Measurements from ENCODE around the gene RRP1.
A peak's percentile ranks its signal among the peaks of the same experiment; 100 is the strongest.

RRP1 gene
- 34.1 to 37.8 reads per million in 2 donors for total RNA-seq

GRCh38 chr21:43789276-43790009 lies at the start of gene RRP1:
TSS of gene RRP1 (plus strand) at chr21:43789577. CDS start at chr21:43789630, 53 bp downstream.
- peak; percentile 90 for DNase-seq

- no peak for DNase-seq
These were observed 49.5 kb upstream of the RRP1 start for GRCh38 chr21:43739621-43740435.

- no peak for DNase-seq
These were observed 48.8 kb upstream of the RRP1 start for GRCh38 chr21:43740497-43741156.

- no peak for DNase-seq
These were observed 47.8 kb upstream of the RRP1 start for GRCh38 chr21:43741423-43742096.

GRCh38 chr21:43743947-43744346 lies 45.4 kb upstream of the RRP1 start:
- DNase-seq, result no peak

GRCh38 chr21:43744725-43745124 lies 44.7 kb upstream of the RRP1 start:
- no peak for DNase-seq

- DNase-seq, result no peak
These were observed 43.4 kb upstream of the RRP1 start for GRCh38 chr21:43745772-43746517.

- DNase-seq, result no peak
These were observed 40.8 kb upstream of the RRP1 start for GRCh38 chr21:43748622-43749021.

- no peak for DNase-seq
These were observed 39.6 kb upstream of the RRP1 start for GRCh38 chr21:43749651-43750262.

GRCh38 chr21:43750339-43751033 lies 38.9 kb upstream of the RRP1 start:
- no peak for DNase-seq

GRCh38 chr21:43751955-43752591 lies 37.3 kb upstream of the RRP1 start:
- no peak for DNase-seq

- DNase-seq, result no peak
These were observed 36.5 kb upstream of the RRP1 start for GRCh38 chr21:43752758-43753438.

GRCh38 chr21:43753439-43753799 lies 36.0 kb upstream of the RRP1 start:
- no peak for DNase-seq

- no peak for DNase-seq
These were observed 34.2 kb upstream of the RRP1 start for GRCh38 chr21:43754948-43755781.

- DNase-seq, result no peak
These were observed 33.4 kb upstream of the RRP1 start for GRCh38 chr21:43755820-43756594.

GRCh38 chr21:43757601-43758000 lies 31.8 kb upstream of the RRP1 start:
- DNase-seq, result no peak

- no peak for DNase-seq
These were observed 31.2 kb upstream of the RRP1 start for GRCh38 chr21:43758111-43758641.

- no peak for DNase-seq
These were observed 30.6 kb upstream of the RRP1 start for GRCh38 chr21:43758811-43759210.

All from activated gamma-delta T cell (primary cell).